Heart right ventricle (tissue), 16 donors: ENCODE results near the gene NR2F2. TPM values are rescaled to one million over a fixed set of nuclear protein-coding genes. Genes with fewer than 3 reads are reported as not detected.

Source experiments
- ATAC-seq, 8 donors: fragments of 200-7000 bp; cut with Tn5 transposase; one replicate each; pipeline ENCODE4 v1.9.1; 2020; ENCODE audit warnings: mild to moderate bottlenecking in 8 of 8, moderate library complexity in 8 of 8, moderate number of reproducible peaks in 1 of 8
- DNase-seq, 2 donors: peaks; one replicate each; pipeline ENCODE4 v3.0.0-alpha.2; 2020
- H3K27ac ChIP-seq, 10 donors: fragments of 200-600 bp; sonication (generic) in 2 of 10; one replicate each; pipeline versions ENCODE4 v1.5.0 to v1.8.0; 2020 to 2022; ENCODE audit warnings: mild to moderate bottlenecking in 3 of 10
- H3K27me3 ChIP-seq, 7 donors: fragments of 200-600 bp; one replicate each; pipeline ENCODE4 v1.8.0; 2021 to 2022; ENCODE audit warnings: mild to moderate bottlenecking in 2 of 7
- H3K36me3 ChIP-seq, 9 donors: fragments of 200-600 bp; sonication (generic) in 1 of 9; one replicate each; pipeline versions ENCODE4 v1.5.0 to v1.8.0; 2020 to 2022; ENCODE audit warnings: mild to moderate bottlenecking in 2 of 9
- H3K4me1 ChIP-seq, 9 donors: fragments of 200-600 bp; sonication (generic) in 1 of 9; one replicate each; pipeline versions ENCODE4 v1.5.0 to v1.8.0; 2020 to 2022; ENCODE audit warnings: mild to moderate bottlenecking in 4 of 9
- H3K4me3 ChIP-seq, 10 donors: fragments of 200-600 bp; sonication (generic) in 2 of 10; one replicate each; pipeline versions ENCODE4 v1.5.0 to v1.8.0; 2020 to 2022; ENCODE audit warnings: mild to moderate bottlenecking in 7 of 10, moderate library complexity in 2 of 10
- H3K9me3 ChIP-seq, 11 donors: fragments of 200-600 bp in 10 of 11; sonication (generic) in 2 of 11; one replicate each; pipeline versions ENCODE4 v1.5.0 to v1.8.0; 2013 to 2022; ENCODE audit warnings: mild to moderate bottlenecking in 2 of 11, control low read depth in 1 of 11, moderate library complexity in 1 of 11
- WGBS, 2 donors: extraction: QIAGEN DNeasy Blood & Tissue Kit; methylation state at CpG; one replicate each; pipeline ENCODE4 v1.1.7; 2013; ENCODE audit warnings: inconsistent platforms in 1 of 2; 5-methylcytosine and 5-hydroxymethylcytosine counted together
- intact Hi-C, 10 donors: fragments of 100-400 bp; cut with DNase I; formaldehyde crosslinking; loops; one replicate each; pipeline versions ENCODE4 v1.11.1 to v1.14.2; 2022
- long read RNA-seq, 3 donors: library from polyadenylated mRNA; unstranded; transcript quantifications; one replicate each; pipeline ENCODE4 v2.0.0, GENCODE V29; 2020 to 2021
- polyA plus RNA-seq, 2 donors: library from polyadenylated mRNA; stranded (reverse); fragments of 200-250 nt; gene quantifications; one replicate each; pipeline ENCODE4 v1.2.3, GENCODE V29; 2013
- total RNA-seq, 10 donors: library from RNA; stranded (reverse); fragmentation: NEBNext Ultra II Directional in 3 of 10; extraction: Animal tissue kit (Norgen Biotek cat#: 25700) in 3 of 10; gene quantifications; one replicate each; pipeline versions ENCODE4 v1.2.1 to v1.2.4, GENCODE V29; 2021 to 2023
- TF ChIP-seq, protein P1 (sequence below), 9 donors: fragments of 200-600 bp; sonication (generic) in 2 of 9; IDR thresholded peaks; one replicate each; pipeline versions ENCODE4 v1.5.0 to v1.8.0; 2021 to 2022; ENCODE audit warnings: antibody characterized with exemption in 9 of 9, mild to moderate bottlenecking in 5 of 9, moderate library complexity in 1 of 9
- donor health status: Arrhythmogenic right ventricular cardiomyopathy.
- donor health status: ischemic (EF 13 %, LVEDD 7.1; RV severe dilation, severe dysfunction).
- donor health status: healthy with polysubstance abuse.
- donor health status: DM: no; HTN: yes; CAD: no.
- donor health status: DM: no; HTN: no; CAD: no.
- donor health status: ischemic (EF 25% LVEDD 6.9; RV normal size, moderate dysfunction).
- donor health status: ischemic (EF 25% LVEDD 5.7; RV mildly dilated, moderate dysfunction).
- donor health status: healthy.
- donor health status: DM: yes; HTN: yes; CAD: no.
- donor health status: Ischemic cardiomyopathy.
- donor health status: ischemic (EF 35%, LVEDD 5.7; RV mildly dilated, moderate dysfunction).
- donor health status: nonischemic (EF 11% LVEDD 7.7; RV severe dilation, severe dysfunction).
- donor health status: DM: yes; HTN: yes; CAD: no.
- donor health status: PGD.
- donor health status: ischemic (EF 29% LVEDD 5.4; RV normal size, mild dysfunction).
- donor health status: nonischemic (EF 23%, LVEDD 6.1; RV moderate dilation, normal function).

Gene NR2F2
- 10 to 100 TPM in 8 of 10 donors, 1 to 10 TPM in 2; 8.2 to 31.7 (median 14.3) TPM for total RNA-seq
- 10 to 100 TPM; 21.1 to 22.9 TPM for polyA plus RNA-seq
- long read RNA-seq, donor 1, full-length matches to known transcripts = 11 of 29 reads
- long read RNA-seq, donor 1, partial matches to known transcripts = 4 of 29 reads
- long read RNA-seq, donor 1, other reads (novel, unspliced or antisense) = 14 of 29 reads
- long read RNA-seq, donor 2, full-length matches to known transcripts = 8 of 15 reads
- long read RNA-seq, donor 2, partial matches to known transcripts = 5 of 15 reads
- long read RNA-seq, donor 2, other reads (novel, unspliced or antisense) = 2 of 15 reads
- long read RNA-seq, donor 3, full-length matches to known transcripts = 2 of 13 reads
- long read RNA-seq, donor 3, partial matches to known transcripts = 5 of 13 reads
- long read RNA-seq, donor 3, other reads (novel, unspliced or antisense) = 6 of 13 reads

- H3K36me3 ChIP-seq = peaks cover 0 to 29% (median 7%) of the 10 kb centered on the region in 9 donors
- peak within 1 kb of the TSS; percentile 77 to 96 (median 90) for H3K27ac ChIP-seq
- no peaks in the 10 kb centered on the region for H3K9me3 ChIP-seq
- WGBS, 2 donors = 0% methylated on average over 78 of the region's 78 CpGs
- peaks cover 0 to 95% (median 36%) of the 10 kb centered on the region in 7 donors for H3K27me3 ChIP-seq
- peaks cover 0 to 28% (median 15%) of the 10 kb centered on the region in 9 donors for H3K4me1 ChIP-seq
- intact Hi-C loops = loop anchor here in 4 of 10 donors (10.0 kb wide), 5 partner anchors 276 to 1916 kb away; no protein-coding TSS in a partner anchor
- TF ChIP-seq, protein P1, sequence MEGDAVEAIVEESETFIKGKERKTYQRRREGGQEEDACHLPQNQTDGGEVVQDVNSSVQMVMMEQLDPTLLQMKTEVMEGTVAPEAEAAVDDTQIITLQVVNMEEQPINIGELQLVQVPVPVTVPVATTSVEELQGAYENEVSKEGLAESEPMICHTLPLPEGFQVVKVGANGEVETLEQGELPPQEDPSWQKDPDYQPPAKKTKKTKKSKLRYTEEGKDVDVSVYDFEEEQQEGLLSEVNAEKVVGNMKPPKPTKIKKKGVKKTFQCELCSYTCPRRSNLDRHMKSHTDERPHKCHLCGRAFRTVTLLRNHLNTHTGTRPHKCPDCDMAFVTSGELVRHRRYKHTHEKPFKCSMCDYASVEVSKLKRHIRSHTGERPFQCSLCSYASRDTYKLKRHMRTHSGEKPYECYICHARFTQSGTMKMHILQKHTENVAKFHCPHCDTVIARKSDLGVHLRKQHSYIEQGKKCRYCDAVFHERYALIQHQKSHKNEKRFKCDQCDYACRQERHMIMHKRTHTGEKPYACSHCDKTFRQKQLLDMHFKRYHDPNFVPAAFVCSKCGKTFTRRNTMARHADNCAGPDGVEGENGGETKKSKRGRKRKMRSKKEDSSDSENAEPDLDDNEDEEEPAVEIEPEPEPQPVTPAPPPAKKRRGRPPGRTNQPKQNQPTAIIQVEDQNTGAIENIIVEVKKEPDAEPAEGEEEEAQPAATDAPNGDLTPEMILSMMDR (IDR thresholded peaks at IDR 0.05) = no peak
- H3K4me3 ChIP-seq = peak within 1 kb of the TSS; percentile 64 to 87 (median 78)
- DNase-seq (peak; percentile 93 to 94), ATAC-seq (peak; percentile 82 to 93 (median 88))
These were observed at the start of gene NR2F2 for GRCh38 chr15:96330450-96331143. Gene NR2F2 (plus strand): TSS chr15:96330700. CDS start chr15:96332106, 1,406 bp downstream.

GRCh38 chr15:96285305-96285704, 45.2 kb upstream of the NR2F2 start:
- H3K27me3 ChIP-seq = no peaks in the 10 kb centered on the region
- no peak overlapping the region for H3K4me3 ChIP-seq
- peak in 1 of 2 donors; percentile 36 for DNase-seq
- peak overlapping the region in 2 of 10 donors; percentile 1 to 45 for H3K27ac ChIP-seq
- TF ChIP-seq, protein P1 (IDR thresholded peaks at IDR 0.05) = no peak
- peaks cover 0 to 7% (median 0%) of the 10 kb centered on the region in 11 donors for H3K9me3 ChIP-seq
- 61 to 62% methylated on average over 11 of the region's 11 CpGs for WGBS, 2 donors
- intact Hi-C loops = no loop called here
- peaks cover 0 to 19% (median 0%) of the 10 kb centered on the region in 9 donors for H3K36me3 ChIP-seq
- peak; percentile 26 to 84 (median 63) for ATAC-seq
- H3K4me1 ChIP-seq = peaks cover 0 to 19% (median 4%) of the 10 kb centered on the region in 9 donors

DNA sequence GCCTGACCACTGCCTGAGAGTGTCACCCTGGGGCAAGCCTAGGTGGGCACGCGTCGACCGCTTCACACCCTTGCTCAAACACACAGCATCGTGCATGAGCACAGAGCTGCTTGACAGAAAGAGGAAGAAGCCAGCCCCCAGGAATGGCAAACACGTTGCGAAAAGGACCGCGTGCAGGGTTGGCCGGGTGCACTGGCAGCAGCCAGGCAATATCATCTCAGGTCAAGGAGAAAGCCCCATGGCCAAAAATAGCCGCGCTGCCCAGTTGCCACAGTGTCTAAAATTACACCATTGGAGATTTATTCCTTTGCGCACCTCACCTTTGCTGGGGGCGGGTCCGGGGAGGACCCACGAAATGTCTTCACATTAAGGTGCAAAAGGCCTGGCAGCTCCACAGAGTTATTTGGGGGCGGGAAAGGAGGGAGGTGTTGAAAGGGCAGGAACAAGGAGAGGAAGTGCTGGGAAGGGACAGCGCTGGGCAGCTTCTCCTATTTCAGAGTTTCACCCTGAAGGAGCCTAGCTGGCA, 44.7 kb upstream of the NR2F2 start:
- H3K9me3 ChIP-seq = peaks cover 0 to 7% (median 0%) of the 10 kb centered on the region in 11 donors
- H3K4me1 ChIP-seq = peaks cover 0 to 19% (median 4%) of the 10 kb centered on the region in 9 donors
- H3K4me3 ChIP-seq = no peak overlapping the region
- no peaks in the 10 kb centered on the region for H3K27me3 ChIP-seq
- ATAC-seq = peak; percentile 53 to 88 (median 66)
- 63 to 66% methylated on average over 18 of the region's 18 CpGs for WGBS, 2 donors
- TF ChIP-seq, protein P1 (IDR thresholded peaks at IDR 0.05) = no peak
- peaks cover 0 to 19% (median 0%) of the 10 kb centered on the region in 9 donors for H3K36me3 ChIP-seq
- intact Hi-C loops = no loop called here
- DNase-seq = peak; percentile 32 to 48
- H3K27ac ChIP-seq = peak overlapping the region in 1 of 10 donors; percentile 45

- intact Hi-C loops = no loop called here
- TF ChIP-seq, protein P1 (IDR thresholded peaks at IDR 0.05) = no peak
- Histone ChIP-seq H3K4me3 (no peak overlapping the region), H3K27ac (no peak overlapping the region), H3K4me1 (peaks cover 0 to 11% (median 0%) of the 10 kb centered on the region in 9 donors), H3K27me3 (no peaks in the 10 kb centered on the region), H3K36me3 (peaks cover 0 to 6% (median 0%) of the 10 kb centered on the region in 9 donors), H3K9me3 (no peaks in the 10 kb centered on the region)
- ATAC-seq (no peak), DNase-seq (no peak)
- WGBS, 2 donors = 80% methylated on average over 5 of the region's 5 CpGs
These were observed 39.8 kb upstream of the NR2F2 start for GRCh38 chr15:96290679-96291078.
